Measurements from ENCODE around the gene BCAS4.

The BCAS4 gene

DNA sequence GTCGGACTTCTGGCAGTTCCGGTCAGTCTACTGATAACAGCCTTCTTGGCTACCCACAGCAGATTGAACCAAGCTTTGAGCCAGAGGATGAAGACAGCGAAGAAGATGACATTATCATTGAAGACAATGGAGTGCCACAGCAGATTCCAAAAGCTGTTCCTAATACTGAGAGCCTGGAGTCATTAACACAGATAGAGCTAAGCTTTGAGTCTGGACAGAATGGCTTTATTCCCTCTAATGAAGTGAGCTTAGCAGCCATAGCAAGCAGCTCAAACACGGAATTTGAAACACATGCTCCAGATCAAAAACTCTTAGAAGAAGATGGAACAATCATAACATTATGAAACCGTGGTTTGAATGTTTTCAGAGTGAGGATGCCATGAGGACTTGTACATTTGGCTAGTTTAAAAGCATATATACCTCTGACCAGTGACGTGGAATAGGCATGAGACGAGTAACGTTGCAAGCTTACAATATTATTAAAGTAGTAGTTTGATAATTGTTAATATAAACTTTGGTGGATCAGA lies 44.7 kb upstream of the BCAS4 start:
- Histone ChIP-seq H3K36me3 (replicated peaks; ENCODE audit: low read depth, low read length) (peaks cover 20% of the 10 kb centered on the region), H4K20me1 (ENCODE audit: insufficient read depth, low read length) (no peaks in the 10 kb centered on the region), H3K4me2 (ENCODE audit: low read length) (no peak overlapping the region), H2AFZ (ENCODE audit: low read depth, low read length) (no peak overlapping the region), H3K79me2 (ENCODE audit: low read length) (no peaks in the 10 kb centered on the region), H3K9ac (ENCODE audit: low read length) (no peak overlapping the region), H3K4me3 (ENCODE audit: low read length) (no peak overlapping the region), H3K4me1 (ENCODE audit: low read length) (peaks cover 14% of the 10 kb centered on the region), H3K27ac (ENCODE audit: low read length) (no peak overlapping the region), H3K27me3 (ENCODE audit: low read depth, low read length) (no peaks in the 10 kb centered on the region), H3K9me3 (ENCODE audit: insufficient read depth, low read length) (no peaks in the 10 kb centered on the region)
- no peak for TF ChIP-seq EZH2phosphoT487 (IDR thresholded peaks at IDR 0.05; ENCODE audit: low read depth)
- TF ChIP-seq, protein P1, sequence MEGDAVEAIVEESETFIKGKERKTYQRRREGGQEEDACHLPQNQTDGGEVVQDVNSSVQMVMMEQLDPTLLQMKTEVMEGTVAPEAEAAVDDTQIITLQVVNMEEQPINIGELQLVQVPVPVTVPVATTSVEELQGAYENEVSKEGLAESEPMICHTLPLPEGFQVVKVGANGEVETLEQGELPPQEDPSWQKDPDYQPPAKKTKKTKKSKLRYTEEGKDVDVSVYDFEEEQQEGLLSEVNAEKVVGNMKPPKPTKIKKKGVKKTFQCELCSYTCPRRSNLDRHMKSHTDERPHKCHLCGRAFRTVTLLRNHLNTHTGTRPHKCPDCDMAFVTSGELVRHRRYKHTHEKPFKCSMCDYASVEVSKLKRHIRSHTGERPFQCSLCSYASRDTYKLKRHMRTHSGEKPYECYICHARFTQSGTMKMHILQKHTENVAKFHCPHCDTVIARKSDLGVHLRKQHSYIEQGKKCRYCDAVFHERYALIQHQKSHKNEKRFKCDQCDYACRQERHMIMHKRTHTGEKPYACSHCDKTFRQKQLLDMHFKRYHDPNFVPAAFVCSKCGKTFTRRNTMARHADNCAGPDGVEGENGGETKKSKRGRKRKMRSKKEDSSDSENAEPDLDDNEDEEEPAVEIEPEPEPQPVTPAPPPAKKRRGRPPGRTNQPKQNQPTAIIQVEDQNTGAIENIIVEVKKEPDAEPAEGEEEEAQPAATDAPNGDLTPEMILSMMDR (IDR thresholded peaks at IDR 0.05; ENCODE audit: low read depth, low read length) = no peak

DNA sequence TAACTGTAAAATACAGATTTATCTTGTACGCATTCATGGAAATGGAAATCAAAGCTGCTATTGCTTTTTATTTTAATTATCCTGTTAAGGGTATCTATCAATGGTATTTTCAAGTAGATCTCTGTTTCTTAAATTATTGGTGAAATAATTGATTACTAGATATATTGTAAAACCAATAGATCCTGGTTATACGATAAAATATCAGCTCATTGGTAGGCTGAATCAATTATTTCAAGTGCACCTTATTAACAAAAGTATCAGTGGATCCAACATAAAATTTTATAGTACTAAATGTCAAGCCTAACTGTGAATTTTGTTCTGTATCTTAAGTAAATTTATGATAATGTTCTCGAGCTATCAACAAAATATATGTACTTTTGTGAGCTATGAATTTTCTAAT lies 41.7 kb upstream of the BCAS4 start:
- no peak overlapping the region for H3K27ac ChIP-seq (ENCODE audit: low read length)
- no peak overlapping the region for H3K4me2 ChIP-seq (ENCODE audit: low read length)
- H3K27me3 ChIP-seq (ENCODE audit: low read depth, low read length) = no peaks in the 10 kb centered on the region
- no peak for TF ChIP-seq EZH2phosphoT487 (IDR thresholded peaks at IDR 0.05; ENCODE audit: low read depth)
- TF ChIP-seq, protein P1 (IDR thresholded peaks at IDR 0.05; ENCODE audit: low read depth, low read length) = no peak
- no peaks in the 10 kb centered on the region for H3K79me2 ChIP-seq (ENCODE audit: low read length)
- no peaks in the 10 kb centered on the region for H4K20me1 ChIP-seq (ENCODE audit: insufficient read depth, low read length)
- H3K4me1 ChIP-seq (ENCODE audit: low read length) = no peaks in the 10 kb centered on the region
- peaks cover 20% of the 10 kb centered on the region for H3K36me3 ChIP-seq (replicated peaks; ENCODE audit: low read depth, low read length)
- no peak overlapping the region for H3K9ac ChIP-seq (ENCODE audit: low read length)
- no peaks in the 10 kb centered on the region for H3K9me3 ChIP-seq (ENCODE audit: insufficient read depth, low read length)
- H2AFZ ChIP-seq (ENCODE audit: low read depth, low read length) = no peak overlapping the region
- no peak overlapping the region for H3K4me3 ChIP-seq (ENCODE audit: low read length)

DNA sequence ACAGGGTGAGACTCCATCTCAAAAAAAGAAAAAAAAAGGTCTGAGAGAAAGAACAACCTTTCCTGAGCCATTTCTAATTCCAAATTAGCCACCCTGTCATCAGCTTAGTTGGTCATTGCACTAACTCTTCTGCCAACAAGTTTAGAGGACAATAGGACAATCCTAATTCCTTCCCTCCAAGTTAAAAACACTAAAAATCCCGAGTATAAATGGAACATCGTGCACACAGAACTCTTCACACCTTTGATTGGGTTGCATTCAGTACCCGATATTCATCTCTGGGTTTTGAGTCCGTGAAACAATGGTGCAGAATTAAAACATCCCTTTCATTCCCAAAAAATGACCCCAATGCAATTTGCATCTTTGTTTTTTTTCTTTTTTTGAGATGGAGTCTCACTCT lies 40.4 kb upstream of the BCAS4 start:
- no peak overlapping the region for H3K27ac ChIP-seq (ENCODE audit: low read length)
- H2AFZ ChIP-seq (ENCODE audit: low read depth, low read length) = no peak overlapping the region
- H3K9me3 ChIP-seq (ENCODE audit: insufficient read depth, low read length) = no peaks in the 10 kb centered on the region
- H3K36me3 ChIP-seq (replicated peaks; ENCODE audit: low read depth, low read length) = peaks cover 16% of the 10 kb centered on the region
- H3K4me2 ChIP-seq (ENCODE audit: low read length) = no peak overlapping the region
- H3K4me1 ChIP-seq (ENCODE audit: low read length) = no peaks in the 10 kb centered on the region
- no peak overlapping the region for H3K4me3 ChIP-seq (ENCODE audit: low read length)
- H3K27me3 ChIP-seq (ENCODE audit: low read depth, low read length) = no peaks in the 10 kb centered on the region
- H3K79me2 ChIP-seq (ENCODE audit: low read length) = no peaks in the 10 kb centered on the region
- H3K9ac ChIP-seq (ENCODE audit: low read length) = no peak overlapping the region
- no peaks in the 10 kb centered on the region for H4K20me1 ChIP-seq (ENCODE audit: insufficient read depth, low read length)
- TF ChIP-seq, protein P1 (IDR thresholded peaks at IDR 0.05; ENCODE audit: low read depth, low read length) = no peak
- no peak for TF ChIP-seq EZH2phosphoT487 (IDR thresholded peaks at IDR 0.05; ENCODE audit: low read depth)

DNA sequence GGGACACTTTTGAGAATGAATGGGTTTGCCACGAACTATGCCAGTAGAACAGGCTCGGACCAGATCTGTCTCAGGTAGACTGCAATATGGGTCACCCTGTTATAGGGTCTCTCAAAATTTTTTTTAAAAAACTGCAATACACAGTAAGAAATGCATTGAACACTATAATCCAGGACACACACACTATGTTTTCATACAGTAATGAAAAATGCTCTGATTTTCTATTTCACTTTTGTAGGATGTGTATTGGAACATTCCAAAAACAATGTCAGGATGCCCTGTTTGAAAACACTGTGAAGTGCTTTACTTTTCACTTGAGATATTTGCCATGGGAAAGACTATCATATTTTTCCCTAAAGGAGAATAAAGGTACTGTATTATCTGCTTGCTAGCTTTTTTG lies 38.4 kb upstream of the BCAS4 start:
- Histone ChIP-seq H3K27ac (ENCODE audit: low read length) (no peak overlapping the region), H4K20me1 (ENCODE audit: insufficient read depth, low read length) (no peaks in the 10 kb centered on the region), H3K4me3 (ENCODE audit: low read length) (no peak overlapping the region), H2AFZ (ENCODE audit: low read depth, low read length) (no peak overlapping the region), H3K27me3 (ENCODE audit: low read depth, low read length) (no peaks in the 10 kb centered on the region), H3K4me1 (ENCODE audit: low read length) (peaks cover under 1% of the 10 kb centered on the region; the same call in 1 of the 2 replicates), H3K9ac (ENCODE audit: low read length) (no peak overlapping the region), H3K79me2 (ENCODE audit: low read length) (no peaks in the 10 kb centered on the region), H3K36me3 (replicated peaks; ENCODE audit: low read depth, low read length) (peaks cover 6% of the 10 kb centered on the region), H3K4me2 (ENCODE audit: low read length) (no peak overlapping the region), H3K9me3 (ENCODE audit: insufficient read depth, low read length) (no peaks in the 10 kb centered on the region)
- TF ChIP-seq, protein P1 (IDR thresholded peaks at IDR 0.05; ENCODE audit: low read depth, low read length) = no peak
- TF ChIP-seq EZH2phosphoT487 (IDR thresholded peaks at IDR 0.05; ENCODE audit: low read depth) = no peak

All from OCI-LY3 (cell line).